ENCODE measurements around the gene ENKUR. TPM values are rescaled to one million over a fixed set of nuclear protein-coding genes. Genes with fewer than 3 reads are reported as not detected.

The ENKUR gene
- total and polyA plus RNA-seq, 3 donors from 2014 or later = 2.2 to 6.2 (median 2.5) TPM

DNA sequence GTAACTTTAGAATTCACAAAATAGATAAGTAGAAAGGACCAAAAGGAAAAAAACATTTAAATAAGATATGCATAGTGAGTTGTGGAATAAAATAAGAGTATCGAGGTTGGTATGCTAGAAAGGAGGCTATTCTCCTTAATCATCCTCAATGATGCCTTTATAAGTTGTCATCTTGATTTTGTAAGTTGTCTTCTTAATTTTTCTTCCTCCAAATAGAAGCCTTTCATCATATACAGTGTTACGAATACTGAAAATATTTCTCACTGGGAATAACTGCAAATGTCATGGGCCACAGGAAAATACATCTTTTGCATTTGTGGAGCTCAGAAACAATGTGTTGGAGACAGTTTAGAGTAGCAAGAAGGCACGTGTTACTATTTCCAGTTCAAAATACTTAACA is 32.0 kb downstream of the ENKUR start:
- TF ChIP-seq POLR2A (IDR thresholded peaks at IDR 0.05) = no peak
- TF ChIP-seq, protein P1, sequence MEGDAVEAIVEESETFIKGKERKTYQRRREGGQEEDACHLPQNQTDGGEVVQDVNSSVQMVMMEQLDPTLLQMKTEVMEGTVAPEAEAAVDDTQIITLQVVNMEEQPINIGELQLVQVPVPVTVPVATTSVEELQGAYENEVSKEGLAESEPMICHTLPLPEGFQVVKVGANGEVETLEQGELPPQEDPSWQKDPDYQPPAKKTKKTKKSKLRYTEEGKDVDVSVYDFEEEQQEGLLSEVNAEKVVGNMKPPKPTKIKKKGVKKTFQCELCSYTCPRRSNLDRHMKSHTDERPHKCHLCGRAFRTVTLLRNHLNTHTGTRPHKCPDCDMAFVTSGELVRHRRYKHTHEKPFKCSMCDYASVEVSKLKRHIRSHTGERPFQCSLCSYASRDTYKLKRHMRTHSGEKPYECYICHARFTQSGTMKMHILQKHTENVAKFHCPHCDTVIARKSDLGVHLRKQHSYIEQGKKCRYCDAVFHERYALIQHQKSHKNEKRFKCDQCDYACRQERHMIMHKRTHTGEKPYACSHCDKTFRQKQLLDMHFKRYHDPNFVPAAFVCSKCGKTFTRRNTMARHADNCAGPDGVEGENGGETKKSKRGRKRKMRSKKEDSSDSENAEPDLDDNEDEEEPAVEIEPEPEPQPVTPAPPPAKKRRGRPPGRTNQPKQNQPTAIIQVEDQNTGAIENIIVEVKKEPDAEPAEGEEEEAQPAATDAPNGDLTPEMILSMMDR (IDR thresholded peaks at IDR 0.05) = no peak
- WGBS, 2 donors = 67 to 85% methylated on average over 3 of the region's 3 CpGs
- no peak for DNase-seq
- H3K36me3 ChIP-seq (ENCODE audit: low read depth, missing control alignments) = no peaks in the 10 kb centered on the region
- H3K27me3 ChIP-seq = no peaks in the 10 kb centered on the region
- no peaks in the 10 kb centered on the region for H3K9me3 ChIP-seq
- intact Hi-C loops (cut with DNase I; ENCODE audit: low total_unique reads) = no loop called here
- H3K4me1 ChIP-seq = no peaks in the 10 kb centered on the region
- no peak overlapping the region for H3K27ac ChIP-seq
- H3K4me3 ChIP-seq = no peak overlapping the region

DNA sequence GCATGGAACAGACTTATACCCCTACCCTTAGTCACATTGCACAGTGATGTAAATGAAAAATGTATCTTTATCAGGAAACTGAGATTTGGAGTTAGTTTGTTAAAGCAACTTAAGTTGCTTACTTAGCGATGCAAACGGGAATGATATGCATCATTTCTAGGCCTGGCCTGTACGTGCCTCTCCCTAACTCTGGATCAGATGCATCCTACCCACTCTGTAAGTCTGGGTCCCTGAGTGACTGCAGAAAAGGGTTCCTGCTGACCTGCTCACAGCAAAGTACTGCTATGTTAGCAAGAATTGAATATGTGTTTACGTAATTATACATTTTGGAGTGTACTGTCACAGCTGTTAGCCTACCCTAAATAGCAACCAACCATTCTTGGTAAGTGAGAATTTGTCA is 32.8 kb downstream of the ENKUR start:
- 98 to 99% methylated on average over 4 of the region's 4 CpGs for WGBS, 2 donors
- no peak for DNase-seq
- Histone ChIP-seq H3K27ac (no peak overlapping the region), H3K4me1 (no peaks in the 10 kb centered on the region), H3K36me3 (ENCODE audit: low read depth, missing control alignments) (no peaks in the 10 kb centered on the region), H3K4me3 (no peak overlapping the region), H3K27me3 (no peaks in the 10 kb centered on the region), H3K9me3 (no peaks in the 10 kb centered on the region)
- TF ChIP-seq, protein P1 (IDR thresholded peaks at IDR 0.05) = no peak
- no peak for TF ChIP-seq POLR2A (IDR thresholded peaks at IDR 0.05)
- intact Hi-C loops (cut with DNase I; ENCODE audit: low total_unique reads) = no loop called here

DNA sequence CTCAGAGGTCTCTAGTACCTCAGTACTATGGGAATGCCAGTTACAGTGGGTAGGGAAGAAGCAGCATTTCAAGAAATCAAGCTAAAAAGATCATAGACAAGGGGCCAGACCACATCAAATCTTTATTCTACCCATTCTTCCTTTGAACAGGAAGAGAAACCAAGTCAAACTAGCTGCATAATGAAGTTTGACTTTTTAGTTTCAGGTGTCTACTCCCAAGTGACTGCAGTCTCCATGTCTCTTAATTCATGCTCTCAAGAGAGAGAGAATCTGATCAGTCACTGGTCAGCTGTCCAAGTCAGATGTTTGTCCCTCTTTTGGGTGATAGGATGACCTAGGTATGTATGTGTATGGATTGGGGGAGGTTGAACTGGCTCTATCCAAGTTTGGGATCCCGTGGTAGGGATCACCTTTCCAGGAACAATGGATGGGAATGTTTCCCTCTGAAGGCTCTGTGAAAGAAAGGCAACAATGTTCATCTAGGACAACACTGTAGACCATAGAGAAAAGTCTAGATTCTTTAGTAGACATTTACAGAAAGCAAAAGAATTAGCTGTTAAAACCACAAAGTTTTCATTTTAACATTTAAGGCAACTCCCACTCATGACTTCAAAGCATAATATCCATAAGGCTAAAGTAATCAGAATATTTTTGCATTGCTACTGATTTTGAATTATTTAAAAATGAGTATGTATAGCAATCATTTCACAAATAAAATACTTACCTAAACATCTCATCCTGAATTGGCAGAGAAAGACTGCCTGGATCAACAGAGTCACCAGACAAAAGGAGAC is 33.4 kb downstream of the ENKUR start:
- TF ChIP-seq, protein P1 (IDR thresholded peaks at IDR 0.05) = no peak
- no peak for TF ChIP-seq POLR2A (IDR thresholded peaks at IDR 0.05)
- Histone ChIP-seq H3K4me1 (no peaks in the 10 kb centered on the region), H3K27me3 (no peaks in the 10 kb centered on the region), H3K4me3 (no peak overlapping the region), H3K36me3 (ENCODE audit: low read depth, missing control alignments) (no peaks in the 10 kb centered on the region), H3K27ac (no peak overlapping the region), H3K9me3 (no peaks in the 10 kb centered on the region)
- 83 to 88% methylated on average over 1 of the region's 1 CpG for WGBS, 2 donors
- intact Hi-C loops (cut with DNase I; ENCODE audit: low total_unique reads) = no loop called here
- no peak for DNase-seq

DNA sequence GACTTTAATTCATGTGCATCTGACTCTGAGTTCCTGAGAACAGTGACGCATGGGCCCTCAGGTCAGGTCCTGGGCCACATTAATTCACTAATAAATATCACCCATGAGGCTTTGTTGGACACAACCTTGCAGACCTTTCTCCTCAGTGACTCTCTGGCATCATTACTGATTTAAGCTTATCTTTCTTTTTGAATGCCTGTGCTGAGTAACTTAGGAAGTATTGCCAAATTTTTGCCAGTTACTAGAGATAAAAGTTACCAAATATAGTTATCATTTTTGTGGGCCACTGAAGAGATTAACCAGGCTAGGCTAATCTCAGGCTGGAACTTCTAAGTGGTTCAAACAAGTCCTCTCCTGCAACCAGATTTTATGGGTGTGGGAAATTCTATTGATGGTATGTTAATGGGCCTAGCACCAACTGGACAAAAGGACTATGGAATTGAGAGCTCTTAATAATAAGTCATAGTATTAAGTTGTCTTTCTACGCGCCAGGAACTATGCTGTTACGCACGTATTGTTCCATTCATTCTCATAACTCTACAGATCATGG is 34.7 kb downstream of the ENKUR start:
- Histone ChIP-seq H3K4me3 (no peak overlapping the region), H3K36me3 (ENCODE audit: low read depth, missing control alignments) (no peaks in the 10 kb centered on the region), H3K9me3 (no peaks in the 10 kb centered on the region), H3K27me3 (no peaks in the 10 kb centered on the region), H3K4me1 (no peaks in the 10 kb centered on the region), H3K27ac (no peak overlapping the region)
- no peak for TF ChIP-seq POLR2A (IDR thresholded peaks at IDR 0.05)
- TF ChIP-seq, protein P1 (IDR thresholded peaks at IDR 0.05) = no peak
- no peak for DNase-seq
- intact Hi-C loops (cut with DNase I; ENCODE audit: low total_unique reads) = no loop called here
- 87% methylated on average over 5 of the region's 5 CpGs for WGBS, 2 donors

DNA sequence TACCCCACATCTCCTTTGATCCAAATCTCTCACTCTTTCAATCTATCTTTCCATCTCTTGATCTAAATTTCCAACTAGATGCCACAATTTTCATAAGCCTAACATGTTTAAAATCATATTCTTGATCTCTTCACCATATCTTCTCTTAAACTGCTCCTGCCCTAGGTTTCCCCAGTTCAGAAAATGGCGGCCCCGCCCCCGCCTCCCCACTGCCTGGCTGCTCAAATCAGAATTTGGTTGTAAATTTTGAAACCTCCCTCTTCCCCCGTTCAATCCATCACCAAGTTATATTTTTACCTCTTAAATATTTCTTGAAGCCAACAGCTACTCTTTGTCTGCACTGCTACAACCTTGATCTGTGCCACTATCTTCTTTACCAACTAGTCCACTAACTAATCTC is 36.3 kb downstream of the ENKUR start:
- DNase-seq = no peak
- no peak for TF ChIP-seq POLR2A (IDR thresholded peaks at IDR 0.05)
- TF ChIP-seq, protein P1 (IDR thresholded peaks at IDR 0.05) = no peak
- intact Hi-C loops (cut with DNase I; ENCODE audit: low total_unique reads) = no loop called here
- Histone ChIP-seq H3K27me3 (no peaks in the 10 kb centered on the region), H3K4me1 (no peaks in the 10 kb centered on the region), H3K36me3 (ENCODE audit: low read depth, missing control alignments) (no peaks in the 10 kb centered on the region), H3K4me3 (no peak overlapping the region), H3K9me3 (no peaks in the 10 kb centered on the region), H3K27ac (no peak overlapping the region)
- 88 to 90% methylated on average over 4 of the region's 4 CpGs for WGBS, 2 donors
